Measurements from ENCODE around the gene NUPR1.
"Not testable (repeated sequence)": the region's sequence is repeated elsewhere in the genome, so short reads cannot be mapped to it uniquely, and the experiment has no call there.

The NUPR1 gene

GRCh38 chr16:28497861-28498599 is 40.7 kb downstream of the NUPR1 start:
- DNase-seq: no peak

DNA sequence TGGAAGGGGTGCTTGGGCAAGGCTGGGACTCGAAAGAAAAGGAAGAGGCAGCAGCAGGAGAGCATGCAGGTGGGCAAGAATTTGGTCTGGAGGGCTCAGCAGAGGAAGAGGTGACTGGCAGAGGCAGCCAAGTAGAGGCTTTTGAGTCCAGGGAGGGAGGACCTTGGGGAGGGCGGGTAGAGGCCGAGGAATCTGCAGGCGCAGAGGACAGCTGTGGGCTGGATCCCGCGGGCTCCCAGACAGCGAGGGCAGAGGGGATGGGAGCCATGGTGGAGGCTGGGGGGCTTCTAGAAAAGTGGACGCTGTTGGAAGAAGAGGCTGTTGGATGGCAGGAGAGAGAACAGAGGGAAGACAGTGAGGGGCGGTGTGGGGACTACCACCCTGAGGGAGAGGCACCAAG is 41.4 kb downstream of the NUPR1 start:
- no peak for DNase-seq

DNA sequence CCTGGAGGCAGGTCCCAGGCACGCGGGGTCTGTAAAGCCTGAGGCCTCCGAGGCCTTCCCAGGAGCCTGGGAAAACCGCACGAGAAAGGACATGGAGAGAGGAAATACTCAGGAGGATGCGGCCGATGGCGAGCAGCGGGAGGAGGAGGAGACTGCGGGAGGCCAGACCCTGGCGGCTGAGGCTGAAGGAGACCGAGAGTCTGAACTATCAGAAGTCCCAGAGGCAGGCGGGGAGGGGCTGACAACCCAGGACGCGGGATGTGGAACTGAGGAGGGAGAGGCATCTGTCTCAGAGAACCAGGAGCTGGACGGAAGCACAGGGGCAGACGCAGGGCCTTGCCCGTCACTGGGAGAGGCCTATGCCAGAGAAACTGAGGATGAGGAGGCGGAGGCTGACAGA is 41.9 kb downstream of the NUPR1 start:
- DNase-seq: no peak

DNA sequence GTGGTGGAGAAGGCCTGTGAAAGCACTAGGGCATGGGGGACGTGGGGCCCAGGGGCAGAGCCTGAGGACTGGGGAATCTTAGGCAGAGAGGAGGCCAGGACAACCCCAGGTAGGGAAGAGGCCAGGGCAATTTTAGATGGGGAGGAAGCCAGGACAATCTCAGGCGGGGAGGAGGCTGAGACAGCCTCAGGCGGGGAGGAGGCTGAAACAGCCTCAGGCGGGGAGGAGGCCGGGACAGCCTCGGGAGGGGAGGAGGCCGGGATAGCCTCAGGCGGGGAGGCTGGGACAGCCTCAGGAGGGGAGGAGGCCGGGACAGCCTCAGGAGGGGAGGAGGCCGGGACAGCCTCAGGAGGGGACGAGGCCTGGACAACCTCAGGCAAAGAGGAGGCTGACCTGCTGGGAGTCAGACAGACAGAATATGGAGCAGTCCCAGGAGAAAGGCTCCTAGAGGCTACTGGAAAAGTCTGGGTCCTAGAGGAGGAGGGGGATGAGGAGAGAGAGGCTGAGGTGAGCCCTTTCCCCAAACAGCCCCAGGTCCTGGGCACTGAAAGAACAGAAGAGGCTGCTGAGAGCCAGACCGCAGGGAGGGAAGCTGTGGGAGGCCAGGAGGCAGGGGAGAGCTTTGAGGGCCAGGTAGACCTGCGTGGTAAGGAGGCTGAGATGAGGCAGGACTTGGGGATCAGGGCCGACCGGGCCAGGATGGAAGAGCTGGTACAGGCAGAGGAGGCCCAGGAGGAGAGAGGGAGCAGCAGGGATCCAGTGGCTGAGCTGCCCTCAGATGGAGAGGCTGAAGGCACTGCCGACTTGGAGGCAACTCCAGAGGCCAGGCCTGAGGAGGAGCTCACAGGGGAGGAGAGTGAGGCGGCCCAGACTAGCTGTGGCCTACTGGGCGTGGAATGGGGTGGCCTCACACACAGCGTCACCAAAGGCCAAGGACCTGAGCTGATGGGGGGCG is 42.7 kb downstream of the NUPR1 start:
- no peak for DNase-seq

DNA sequence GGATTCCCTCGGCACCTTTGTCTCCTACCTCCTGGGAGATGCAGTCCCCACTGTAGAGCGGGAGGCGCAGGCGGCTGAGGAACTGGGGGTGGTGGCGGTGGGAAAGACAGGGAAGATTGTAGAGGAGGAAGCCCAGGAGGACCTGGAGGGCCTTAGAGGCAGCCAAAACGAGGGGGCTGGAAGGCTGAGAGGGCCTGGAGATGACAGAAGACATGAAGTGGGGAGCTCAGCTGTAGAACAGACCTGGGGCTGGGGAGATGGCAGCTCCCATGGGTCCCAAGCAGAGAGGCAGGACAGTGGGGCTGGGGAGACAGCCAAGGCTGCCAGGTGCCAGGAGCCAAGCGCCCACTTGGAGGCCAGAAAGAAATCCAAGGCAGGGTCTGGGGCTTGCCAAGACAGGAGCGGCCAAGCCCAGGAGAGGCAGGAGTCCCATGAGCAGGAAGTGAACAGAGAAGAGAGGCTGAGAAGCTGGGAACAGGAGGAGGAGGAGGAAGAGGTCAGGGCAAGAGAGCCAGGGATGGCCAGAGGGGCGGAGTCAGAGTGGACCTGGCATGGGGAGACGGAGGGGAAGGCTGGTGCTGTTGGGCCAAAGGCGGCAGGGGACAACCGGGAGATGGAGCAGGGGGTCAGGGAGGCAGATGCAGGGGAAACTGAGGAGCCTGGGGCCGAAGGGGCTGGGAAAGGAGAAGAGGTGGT is 43.5 kb downstream of the NUPR1 start:
- peak; percentile 16 for DNase-seq

GRCh38 chr16:28494121-28494851 is 44.5 kb downstream of the NUPR1 start, which contains the start of gene APOBR:
Gene APOBR, plus strand, starts transcription at chr16:28494643. Its CDS starts 39 bp downstream, at chr16:28494682.
- peak; percentile 89 for DNase-seq

- DNase-seq: no peak
Observed at GRCh38 chr16:28492511-28492910, 46.3 kb downstream of the NUPR1 start.

DNA sequence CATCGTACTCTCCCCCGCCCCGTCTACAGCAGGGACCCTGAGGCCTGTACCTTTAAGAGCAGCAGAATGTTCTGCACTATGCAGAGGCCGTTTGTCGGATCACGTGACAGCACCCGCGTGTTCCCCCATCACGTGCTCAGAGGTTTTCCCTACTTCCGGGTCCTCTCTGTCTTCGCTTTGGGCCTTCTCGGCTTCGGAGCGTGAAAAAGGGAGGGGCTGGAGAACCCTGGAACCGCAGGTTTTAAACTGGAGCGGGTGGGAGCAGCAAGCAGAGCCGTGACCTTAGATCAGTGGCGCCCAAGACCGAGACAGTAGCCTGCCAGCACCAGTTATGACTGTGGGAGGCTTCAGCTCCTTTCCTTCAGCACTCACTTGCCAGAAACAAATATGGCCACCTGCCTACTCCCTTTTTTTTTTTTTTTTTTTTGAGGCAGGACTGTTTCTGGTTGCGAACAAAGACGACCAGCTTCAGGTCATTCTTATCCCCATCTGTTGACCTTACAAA is 46.8 kb downstream of the NUPR1 start, which contains the start of gene CLN3:
Gene CLN3 (minus strand): TSS at position 105 of the 505 bp plus-strand sequence. CDS start 315 bp downstream, outside the sequence.
- DNase-seq: peak; percentile 88

- peak; percentile 48 for DNase-seq
Observed at GRCh38 chr16:28491230-28491969, 47.4 kb downstream of the NUPR1 start.

DNA sequence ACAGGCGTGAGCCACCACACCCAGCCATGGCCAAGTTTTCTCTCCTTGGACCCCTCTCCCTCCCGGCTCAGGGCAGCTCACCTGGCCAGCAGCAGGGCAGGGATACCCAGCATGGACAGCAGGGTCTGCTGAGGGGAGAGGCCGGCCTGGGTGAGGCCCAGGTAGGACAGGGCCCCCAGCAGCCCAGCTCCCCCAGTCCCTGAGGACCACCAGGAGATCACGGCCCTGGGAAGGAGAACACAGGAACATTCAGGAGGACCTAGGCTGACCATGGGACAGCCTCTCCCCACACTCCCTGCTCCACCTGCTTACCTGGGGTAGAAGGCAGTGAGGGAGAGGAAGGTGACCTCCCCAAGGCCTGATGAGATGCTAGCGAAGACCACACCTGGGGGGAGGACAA is 52.5 kb downstream of the NUPR1 start:
- no peak for DNase-seq

GRCh38 chr16:28483361-28483760 is 55.4 kb downstream of the NUPR1 start:
- not testable (repeated sequence) for DNase-seq

All from CD4-positive, alpha-beta T cell treated with Interleukin-17A for 4 hours (primary cell).